GM12878 (cell line): ENCODE data around the gene OR2AK2. TPM values are rescaled to one million over a fixed set of nuclear protein-coding genes. Genes with fewer than 3 reads are reported as not detected.
"Not testable (repeated sequence)": the region's sequence is repeated elsewhere in the genome, so short reads cannot be mapped to it uniquely, and the experiment has no call there.

Source experiments
- ATAC-seq: fragments of 200-7000 bp; cut with Tn5 transposase; 3 replicates; pipeline ENCODE4 v1.9.1; 2020; ENCODE audit warnings: mild to moderate bottlenecking, moderate library complexity
- BruUV-seq: library from RNA; stranded (reverse); fragments of 400-500 nt; replicated peaks from 2 replicates; lab custom pipeline; 2021; lab: Mats Ljungman, UMichigan
- CTCF ChIA-PET: fragments of 300-600 bp; sonication (Branson Sonifier 250); formaldehyde crosslinking; extraction: SDS; loops from one replicate; lab custom pipeline; 2021; ENCODE audit warnings: inconsistent platforms; lab: Yijun Ruan, JAX
- POLR2A ChIA-PET: fragments of 350-600 bp; formaldehyde crosslinking; extraction: SDS; loops from one replicate; lab custom pipeline; 2021; ENCODE audit warnings: inconsistent platforms; lab: Charles Lee
- RAD21 ChIA-PET: fragments of 300-600 bp; sonication (Branson Sonifier 250); formaldehyde crosslinking; loops from one replicate; lab custom pipeline; 2023; ENCODE audit warnings: antibody characterized with exemption; ENCODE audit not compliant: unreplicated experiment; lab: Charles Lee
- SMC1A ChIA-PET: fragments of 300-600 bp; sonication (Branson Sonifier 250); formaldehyde crosslinking; loops from one replicate; lab custom pipeline; 2023; ENCODE audit not compliant: unreplicated experiment, uncharacterized antibody; lab: Charles Lee
- DNase-seq: peaks from one replicate; pipeline ENCODE4 v3.0.0-alpha.2; 2011; ENCODE audit warnings: low read depth, low spot score
- FAIRE-seq: peaks from 3 replicates; lab custom pipeline; 2011; peaks lifted over from hg19 to GRCh38; lab: Jason Lieb, UNC
- H2AFZ ChIP-seq: 2 replicates; pipeline ENCODE4 v1.6.0; 2011; ENCODE audit warnings: low read depth, low read length, control low read depth; ENCODE audit not compliant: control insufficient read depth
- H3K27ac ChIP-seq: 2 replicates; pipeline ENCODE4 v1.5.1; 2011; ENCODE audit warnings: control low read depth; ENCODE audit not compliant: control insufficient read depth, insufficient read depth
- H3K27me3 ChIP-seq, 2 experiments: replicated peaks in 1 of 2; 2 replicates each; pipeline versions ENCODE4 v1.6.0 to v1.6.1; 2011; ENCODE audit warnings: low read length in 1 of 2; ENCODE audit not compliant: control insufficient read depth in 2 of 2, insufficient read depth in 2 of 2
- H3K36me3 ChIP-seq, 2 experiments: 2 replicates each; pipeline ENCODE4 v1.5.1; 2011; ENCODE audit warnings: low read length in 1 of 2; ENCODE audit not compliant: control insufficient read depth in 2 of 2, insufficient read depth in 2 of 2
- H3K4me1 ChIP-seq: 2 replicates; pipeline ENCODE4 v1.6.1; 2011; ENCODE audit warnings: mild to moderate bottlenecking, low read length, moderate library complexity, mixed read lengths; ENCODE audit not compliant: control insufficient read depth, insufficient read depth
- H3K4me2 ChIP-seq: 2 replicates; pipeline ENCODE4 v1.6.0; 2011; ENCODE audit warnings: control low read depth; ENCODE audit not compliant: control insufficient read depth, insufficient read depth
- H3K4me3 ChIP-seq: fragments of 200-600 bp; sonication (generic); 2 replicates; pipeline ENCODE4 v1.5.1; 2016
- H3K79me2 ChIP-seq: 2 replicates; pipeline ENCODE4 v1.6.0; 2011; ENCODE audit warnings: low read length; ENCODE audit not compliant: control insufficient read depth, insufficient read depth
- H3K9ac ChIP-seq: 2 replicates; pipeline ENCODE4 v1.8.0; 2011; ENCODE audit warnings: low read length, control low read depth, mixed read lengths; ENCODE audit not compliant: control insufficient read depth, insufficient read depth
- H3K9me3 ChIP-seq: replicated peaks from 3 replicates; pipeline ENCODE4 v1.5.1; 2011; ENCODE audit warnings: mild to moderate bottlenecking, low read length; ENCODE audit not compliant: control insufficient read depth, insufficient read depth
- H4K20me1 ChIP-seq: 2 replicates; pipeline ENCODE4 v1.6.0; 2011; ENCODE audit not compliant: control insufficient read depth, insufficient read depth
- BHLHE40 ChIP-seq, 2 experiments: fragments of 450-650 bp in 1 of 2; IDR thresholded peaks; 2 replicates each; pipeline ENCODE4 v1.6.1; 2011 to 2017; ENCODE audit warnings: low read depth in 2 of 2, borderline replicate concordance in 1 of 2, improper control_type of control experiment in 1 of 2, low read length in 1 of 2, mild to moderate bottlenecking in 1 of 2
- CHD1 ChIP-seq: IDR thresholded peaks from 2 replicates; pipeline ENCODE4 v1.6.1; 2012; ENCODE audit warnings: low read depth, low read length, improper control_type of control experiment
- FOXM1 ChIP-seq: IDR thresholded peaks from 2 replicates; pipeline ENCODE4 v1.6.1; 2012; ENCODE audit warnings: low read depth, mild to moderate bottlenecking, inconsistent platforms, low read length, moderate library complexity
- MEF2B ChIP-seq: fragments of 450-650 bp; IDR thresholded peaks from 2 replicates; pipeline ENCODE4 v1.6.1; 2018; ENCODE audit warnings: mild to moderate bottlenecking, moderate library complexity; ENCODE audit not compliant: partially characterized antibody, poor library complexity, severe bottlenecking
- NBN ChIP-seq: fragments of 450-650 bp; IDR thresholded peaks from 2 replicates; pipeline ENCODE4 v1.6.1; 2016
- NR2F1 ChIP-seq: fragments of 450-650 bp; conservative IDR thresholded peaks from 2 replicates; pipeline ENCODE4 v1.6.1; 2017; ENCODE audit warnings: mild to moderate bottlenecking
- POLR2A ChIP-seq: IDR thresholded peaks from 2 replicates; pipeline ENCODE4 v1.6.1; 2011; ENCODE audit warnings: low read depth, mild to moderate bottlenecking, low read length
- POLR2AphosphoS5 ChIP-seq: IDR thresholded peaks from 2 replicates; pipeline ENCODE4 v1.6.1; 2011; ENCODE audit warnings: mild to moderate bottlenecking, low read length, inconsistent platforms
- RAD21 ChIP-seq: IDR thresholded peaks from 2 replicates; pipeline ENCODE4 v1.6.1; 2011; ENCODE audit warnings: mild to moderate bottlenecking, low read depth, low read length, moderate library complexity; ENCODE audit not compliant: insufficient read depth
- RB1 ChIP-seq: fragments of 450-650 bp; formaldehyde crosslinking; IDR thresholded peaks from 2 replicates; pipeline ENCODE4 v1.6.1; 2017; ENCODE audit warnings: mild to moderate bottlenecking, borderline replicate concordance
- RBBP5 ChIP-seq: fragments of 200-600 bp; sonication (generic); conservative IDR thresholded peaks from 2 replicates; pipeline ENCODE4 v1.6.1; 2016
- SMARCA5 ChIP-seq: fragments of 450-650 bp; IDR thresholded peaks from 2 replicates; pipeline ENCODE4 v1.6.1; 2017; ENCODE audit warnings: mild to moderate bottlenecking
- SMC3 ChIP-seq: IDR thresholded peaks from 2 replicates; pipeline ENCODE4 v1.6.1; 2011; ENCODE audit warnings: low read length, improper control_type of control experiment, borderline replicate concordance
- SRF ChIP-seq, 2 experiments: IDR thresholded peaks; 2 replicates each; pipeline ENCODE4 v1.6.1; 2011; ENCODE audit warnings: low read depth in 2 of 2, low read length in 2 of 2, mild to moderate bottlenecking in 1 of 2, moderate library complexity in 1 of 2
- YBX1 ChIP-seq: fragments of 450-650 bp; IDR thresholded peaks from 2 replicates; pipeline ENCODE4 v1.6.1; 2016; ENCODE audit warnings: antibody characterized with exemption
- ZBTB33 ChIP-seq: fragments of 450-650 bp; IDR thresholded peaks from 2 replicates; pipeline ENCODE4 v1.6.1; 2017; ENCODE audit warnings: mild to moderate bottlenecking
- WGBS: methylation state at CpG from one replicate; pipeline ENCODE4 v1.1.6; 2016; ENCODE audit warnings: low lambda C conversion rate; ENCODE audit not compliant: insufficient replicate concordance, insufficient coverage; ENCODE audit errors: missing lambda C conversion rate; 5-methylcytosine and 5-hydroxymethylcytosine counted together
- in situ Hi-C: fragments of 300-500 bp; cut with MboI; formaldehyde crosslinking; loops from 9 replicates; pipeline ENCODE4 v1.14.3; 2018; ENCODE audit warnings: mixed read lengths
- intact Hi-C: fragments of 100-400 bp; cut with micrococcal nuclease; formaldehyde crosslinking; loops from one replicate; pipeline ENCODE4 v1.14.2; 2022; ENCODE audit not compliant: unreplicated experiment
- polyA plus RNA-seq, 11 experiments: library from polyadenylated mRNA; depleted of rRNA in 4 of 11; unstranded in 6 of 11; stranded (reverse) in 5 of 11; fragments of >200 nt; fragmentation: Nextera tagmentation in 4 of 11; fragmentation: Illumina TruSeq in 1 of 11; extraction: Ambion mirVana in 4 of 11; extraction: Trizol in 1 of 11; gene quantifications; 1 replicate in 1 of 11; 2 replicates in 10 of 11; pipeline versions ENCODE4 v1.2.1 to v1.2.3, GENCODE V29; 2011 to 2016; ENCODE audit warnings: inconsistent platforms in 2 of 11, missing spikeins in 2 of 11, low read depth in 1 of 11
- total RNA-seq, 4 experiments: library from RNA; depleted of rRNA in 3 of 4; stranded (reverse); fragments of >200 nt in 3 of 4; fragmentation: Illumina TruSeq in 1 of 4; extraction: Trizol in 1 of 4; gene quantifications; 2 replicates each; pipeline versions ENCODE4 v1.2.1 to v1.2.3, GENCODE V29; 2013 to 2021

The OR2AK2 gene
- total and polyA plus RNA-seq, 10 of the 15 experiments (the other 5 are each of a cell fraction or from before 2014, with no cell fraction given) = 0.11 to 0.13 TPM; not detected in 8

GRCh38 chr1:247936415-247936814 lies 28.6 kb upstream of the OR2AK2 start:
- no peaks in the 10 kb centered on the region for H3K27me3 ChIP-seq
- H3K4me2 ChIP-seq = no peak overlapping the region
- intact Hi-C loops = loop anchor here (5.0 to 10.0 kb wide), 2 partner anchors 306 to 748 kb away; no protein-coding TSS in a partner anchor
- DNase-seq (no peak), ATAC-seq (no peak), FAIRE-seq (no peak)
- H3K4me1 ChIP-seq = no peaks in the 10 kb centered on the region
- H2AFZ ChIP-seq = no peak overlapping the region
- SMC1A ChIA-PET = no interaction called here
- CTCF ChIA-PET = interaction anchor here (1.3 to 1.7 kb wide), 4 partner anchors 10 to 869 kb away, joined by 3 to 13 read pairs (median 4); no protein-coding TSS in a partner anchor
- RAD21 ChIA-PET = interaction anchor here (1.1 kb wide), 1 partner anchor 868 kb away, joined by 3 read pairs; no protein-coding TSS in a partner anchor
- no peak overlapping the region for H3K4me3 ChIP-seq
- WGBS = 74% methylated on average over 18 of the region's 18 CpGs
- in situ Hi-C loops = no loop called here
- H4K20me1 ChIP-seq = no peaks in the 10 kb centered on the region
- no TSS peak for BruUV-seq
- H3K36me3 ChIP-seq = no peaks in the 10 kb centered on the region
- no peak overlapping the region for H3K27ac ChIP-seq
- H3K79me2 ChIP-seq = no peaks in the 10 kb centered on the region
- no peak overlapping the region for H3K9ac ChIP-seq
- TF ChIP-seq SRF (IDR thresholded peaks at IDR 0.05; ENCODE audit: low read depth in 2 of 2, low read length in 2 of 2) (no peak), CHD1 (no peak), POLR2AphosphoS5 (no peak), NR2F1 (no peak), RBBP5 (no peak), YBX1 (no peak)
- POLR2A ChIA-PET = no interaction called here
- H3K9me3 ChIP-seq = no peaks in the 10 kb centered on the region; the same call in 2 of the 3 replicates

- CTCF ChIA-PET = interaction anchor here (0.6 to 1.7 kb wide), 5 partner anchors 10 to 997 kb away, joined by 3 to 13 read pairs (median 4); no protein-coding TSS in a partner anchor
- H3K4me3 ChIP-seq, POLR2A ChIA-PET, H4K20me1 ChIP-seq, in situ Hi-C loops, H3K27me3 ChIP-seq, H3K9ac ChIP-seq, H3K27ac ChIP-seq, BruUV-seq, H3K4me1 ChIP-seq, H3K9me3 ChIP-seq, H3K36me3 ChIP-seq, H3K79me2 ChIP-seq: not testable (repeated sequence)
- RAD21 ChIA-PET = interaction anchor here (1.1 kb wide), 1 partner anchor 868 kb away, joined by 3 read pairs; no protein-coding TSS in a partner anchor
- DNase-seq = peak; percentile 32
- Histone ChIP-seq H2AFZ (peak overlapping the region; percentile 77), H3K4me2 (peak overlapping the region; percentile 48; the same call in 1 of the 2 replicates)
- WGBS = 40% methylated on average over 44 of the region's 44 CpGs
- peak; percentile 100 for ATAC-seq
- peak; percentile 89 for FAIRE-seq
- SMC1A ChIA-PET = interaction anchor here (0.8 to 0.9 kb wide), 2 partner anchors 589 to 869 kb away, joined by 3 to 4 read pairs; no protein-coding TSS in a partner anchor
- intact Hi-C loops = loop anchor here (5.0 to 10.0 kb wide), 2 partner anchors 305 to 748 kb away; no protein-coding TSS in a partner anchor
- TF ChIP-seq BHLHE40 (IDR thresholded peaks at IDR 0.05; ENCODE audit: borderline replicate concordance in 1 of 2, low read depth in 2 of 2, low read length in 1 of 2) (peak in 1 of 2 experiments; percentile 34; a peak in 1 of 4 replicates), ZBTB33 (peak; percentile 84), SMARCA5 (0 out of 2 replicates have a peak, but pooled peaks have one; percentile 57), RB1 (0 out of 2 replicates have a peak, but pooled peaks have one; percentile 32), MEF2B (peak; percentile 28), NBN (peak; percentile 53; the same call in 1 of the 2 replicates), POLR2A (0 out of 2 replicates have a peak, but pooled peaks have one; percentile 31), FOXM1 (peak; percentile 48; the same call in 1 of the 2 replicates), SMC3 (peak; percentile 68), RAD21 (peak; percentile 69)
Measured at GRCh38 chr1:247936965-247937734, 27.9 kb upstream of the OR2AK2 start.
